Naive thymus-derived CD8-positive, alpha-beta T cell (primary cell): ENCODE data around the gene PTGES2. TPM values are rescaled to one million over a fixed set of nuclear protein-coding genes. Genes with fewer than 3 reads are reported as not detected.

Source experiments
- ATAC-seq, 2 donors: fragments of 150-1000 bp; cut with Tn5 transposase in 1 of 2; sonication (Bioruptor Pico), chemical (Tn5 transposase) in 1 of 2; 1 replicate in 1 of 2; 2 replicates in 1 of 2; pipeline ENCODE4 v1.10.0; 2021; ENCODE audit warnings: mild to moderate bottlenecking in 2 of 2, moderate library complexity in 2 of 2
- POLR2A ChIA-PET: fragments of 350-600 bp; sonication (Branson Sonifier 250); formaldehyde crosslinking; loops from one replicate; lab custom pipeline; 2021; ENCODE audit warnings: antibody characterized with exemption; lab: Charles Lee
- DNase-seq, 10 donors: peaks; one replicate each; pipeline versions ENCODE4 v3.0.0 to v3.0.0-alpha.2; 2020 to 2022
- H3K27ac Mint-ChIP-seq, 10 donors: one replicate each; pipeline ENCODE4 v1.8.0; 2020 to 2022; ENCODE audit warnings: mild to moderate bottlenecking in 10 of 10, mixed read lengths in 10 of 10, moderate library complexity in 4 of 10, inconsistent platforms in 1 of 10
- H3K27me3 Mint-ChIP-seq, 5 donors: one replicate each; pipeline ENCODE4 v1.8.0; 2021 to 2022; ENCODE audit warnings: mixed read lengths in 5 of 5
- H3K36me3 Mint-ChIP-seq, 3 donors: one replicate each; pipeline ENCODE4 v1.8.0; 2020 to 2022; ENCODE audit warnings: mixed read lengths in 3 of 3, mild to moderate bottlenecking in 2 of 3, inconsistent platforms in 1 of 3
- H3K4me1 Mint-ChIP-seq, 4 donors: one replicate each; pipeline ENCODE4 v1.8.0; 2021 to 2022; ENCODE audit warnings: mixed read lengths in 4 of 4
- H3K4me3 Mint-ChIP-seq, 10 donors: one replicate each; pipeline ENCODE4 v1.8.0; 2020 to 2022; ENCODE audit warnings: mild to moderate bottlenecking in 10 of 10, mixed read lengths in 10 of 10, moderate library complexity in 6 of 10, inconsistent platforms in 1 of 10
- H3K9me3 Mint-ChIP-seq, 9 donors: one replicate each; pipeline ENCODE4 v1.8.0; 2020 to 2022; ENCODE audit warnings: mixed read lengths in 9 of 9, mild to moderate bottlenecking in 3 of 9, inconsistent platforms in 1 of 9, moderate library complexity in 1 of 9
- polyA plus RNA-seq, 3 donors: library from polyadenylated mRNA; unstranded; fragments of 300-500 nt; fragmentation: Illumina TruSeq; gene quantifications; one replicate each; pipeline ENCODE4 v1.2.3, GENCODE V29; 2021
- total RNA-seq, 8 experiments: library from RNA in 2 of 8; stranded (reverse) in 2 of 8; gene quantifications; one replicate each; pipeline ENCODE4 v1.2.3 and lab custom pipeline; 2021 to 2026

The PTGES2 gene
- total and polyA plus RNA-seq, 5 experiments from 2014 or later = 28.9 to 75.6 (median 49.8) TPM

- POLR2A ChIA-PET = interaction anchor here (0.5 to 4.7 kb wide), 10 partner anchors 10 to 801 kb away, joined by 3 to 23 read pairs (median 4); partner anchors contain the start of genes EEIG1, NAIF1 and SLC25A25
- H3K36me3 Mint-ChIP-seq = peaks cover 0 to 21% (median 7%) of the 10 kb centered on the region in 3 donors
- H3K4me1 Mint-ChIP-seq = peaks cover 31 to 87% (median 73%) of the 10 kb centered on the region in 4 donors
- peak overlapping the region in 9 of 10 donors; percentile 24 to 93 (median 69) for H3K27ac Mint-ChIP-seq
- H3K27me3 Mint-ChIP-seq = no peaks in the 10 kb centered on the region
- no peak for ATAC-seq
- no peak overlapping the region for H3K4me3 Mint-ChIP-seq
- DNase-seq = no peak
- H3K9me3 Mint-ChIP-seq = no peaks in the 10 kb centered on the region
Measured at GRCh38 chr9:128096616-128097536, 30.7 kb downstream of the PTGES2 start.

GRCh38 chr9:128094950-128095544, 32.5 kb downstream of the PTGES2 start:
- Mint-ChIP-seq H3K27me3 (no peaks in the 10 kb centered on the region), H3K4me1 (peaks cover 40 to 88% (median 82%) of the 10 kb centered on the region in 4 donors), H3K4me3 (peak overlapping the region in 7 of 10 donors; percentile 81 to 90 (median 86)), H3K27ac (peak overlapping the region; percentile 90 to 99 (median 95)), H3K9me3 (no peaks in the 10 kb centered on the region), H3K36me3 (peaks cover 0 to 10% (median 3%) of the 10 kb centered on the region in 3 donors)
- POLR2A ChIA-PET = interaction anchor here (0.5 to 5.0 kb wide), 5 partner anchors 19 to 216 kb away, joined by 4 to 54 read pairs (median 6); partner anchors contain the start of genes NAIF1 and SLC25A25
- ATAC-seq = no peak
- DNase-seq = no peak

GRCh38 chr9:128094166-128094949, 33.2 kb downstream of the PTGES2 start:
- Mint-ChIP-seq H3K36me3 (peaks cover 0 to 10% (median 3%) of the 10 kb centered on the region in 3 donors), H3K4me1 (peaks cover 37 to 88% (median 81%) of the 10 kb centered on the region in 4 donors), H3K4me3 (peak overlapping the region; percentile 49 to 90 (median 84)), H3K27me3 (no peaks in the 10 kb centered on the region), H3K9me3 (no peaks in the 10 kb centered on the region), H3K27ac (peak overlapping the region; percentile 90 to 99 (median 95))
- DNase-seq = peak; percentile 39 to 78 (median 71)
- POLR2A ChIA-PET = interaction anchor here (0.5 to 5.0 kb wide), 9 partner anchors 19 to 217 kb away, joined by 3 to 54 read pairs (median 6); partner anchors contain the start of genes NAIF1 and SLC25A25
- peak; percentile 54 to 70 for ATAC-seq

GRCh38 chr9:128093011-128093410, 34.5 kb downstream of the PTGES2 start:
- Mint-ChIP-seq H3K36me3 (peaks cover 0 to 10% (median 3%) of the 10 kb centered on the region in 3 donors), H3K27me3 (no peaks in the 10 kb centered on the region), H3K27ac (peak overlapping the region; percentile 90 to 99 (median 95)), H3K9me3 (no peaks in the 10 kb centered on the region), H3K4me3 (peak overlapping the region; percentile 50 to 92 (median 84)), H3K4me1 (peaks cover 39 to 85% (median 77%) of the 10 kb centered on the region in 4 donors)
- POLR2A ChIA-PET = interaction anchor here (0.6 to 5.0 kb wide), 21 partner anchors 10 to 308 kb away, joined by 3 to 54 read pairs (median 5); partner anchors contain the start of genes EEIG1, NAIF1 and SLC25A25
- ATAC-seq (peak; percentile 86), DNase-seq (peak in 7 of 10 donors; percentile 44 to 85 (median 60))

GRCh38 chr9:128092199-128092977, 35.1 kb downstream of the PTGES2 start:
- Mint-ChIP-seq H3K4me1 (peaks cover 42 to 86% (median 78%) of the 10 kb centered on the region in 4 donors), H3K36me3 (peaks cover 0 to 16% (median 3%) of the 10 kb centered on the region in 3 donors), H3K9me3 (no peaks in the 10 kb centered on the region), H3K27me3 (no peaks in the 10 kb centered on the region), H3K27ac (peak overlapping the region; percentile 90 to 99 (median 95)), H3K4me3 (peak overlapping the region; percentile 73 to 92 (median 84))
- ATAC-seq (no peak), DNase-seq (no peak)
- POLR2A ChIA-PET = interaction anchor here (0.6 to 5.0 kb wide), 26 partner anchors 8 to 307 kb away, joined by 3 to 54 read pairs (median 4); partner anchors contain the start of genes EEIG1, NAIF1 and SLC25A25

- no peaks in the 10 kb centered on the region for H3K27me3 Mint-ChIP-seq
- peak overlapping the region; percentile 90 to 99 (median 95) for H3K27ac Mint-ChIP-seq
- peaks cover 43 to 81% (median 76%) of the 10 kb centered on the region in 4 donors for H3K4me1 Mint-ChIP-seq
- ATAC-seq = no peak
- H3K9me3 Mint-ChIP-seq = no peaks in the 10 kb centered on the region
- H3K36me3 Mint-ChIP-seq = peaks cover 0 to 17% (median 3%) of the 10 kb centered on the region in 3 donors
- no peak for DNase-seq
- POLR2A ChIA-PET = interaction anchor here (0.7 to 5.0 kb wide), 15 partner anchors 9 to 111 kb away, joined by 3 to 54 read pairs (median 5); partner anchors contain the start of genes EEIG1, NAIF1 and SLC25A25
- H3K4me3 Mint-ChIP-seq = peak overlapping the region; percentile 73 to 92 (median 84)
Measured at GRCh38 chr9:128091571-128091970, 36.0 kb downstream of the PTGES2 start.

GRCh38 chr9:128091144-128091543, 36.4 kb downstream of the PTGES2 start:
- no peaks in the 10 kb centered on the region for H3K9me3 Mint-ChIP-seq
- POLR2A ChIA-PET = interaction anchor here (0.7 to 5.0 kb wide), 10 partner anchors 9 to 111 kb away, joined by 3 to 54 read pairs (median 4); partner anchors contain the start of genes EEIG1, NAIF1 and SLC25A25
- peak overlapping the region; percentile 62 to 98 (median 94) for H3K27ac Mint-ChIP-seq
- ATAC-seq (no peak), DNase-seq (no peak)
- H3K27me3 Mint-ChIP-seq = no peaks in the 10 kb centered on the region
- H3K4me3 Mint-ChIP-seq = peak overlapping the region in 9 of 10 donors; percentile 16 to 92 (median 79)
- peaks cover 0 to 17% (median 3%) of the 10 kb centered on the region in 3 donors for H3K36me3 Mint-ChIP-seq
- H3K4me1 Mint-ChIP-seq = peaks cover 41 to 77% (median 73%) of the 10 kb centered on the region in 4 donors

- H3K27ac Mint-ChIP-seq = peak overlapping the region in 9 of 10 donors; percentile 56 to 95 (median 86)
Measured at GRCh38 chr9:128089299-128089698, 38.2 kb downstream of the PTGES2 start.

GRCh38 chr9:128088253-128088945, 39.1 kb downstream of the PTGES2 start:
- Mint-ChIP-seq H3K27me3 (no peaks in the 10 kb centered on the region), H3K9me3 (no peaks in the 10 kb centered on the region), H3K36me3 (peaks cover 0 to 17% (median 2%) of the 10 kb centered on the region in 3 donors), H3K27ac (peak overlapping the region; percentile 61 to 89 (median 78)), H3K4me3 (peak overlapping the region in 9 of 10 donors; percentile 24 to 70 (median 59)), H3K4me1 (peaks cover 34 to 74% (median 69%) of the 10 kb centered on the region in 4 donors)
- peak; percentile 18 to 34 for ATAC-seq
- peak in 2 of 10 donors; percentile 32 to 38 for DNase-seq
- POLR2A ChIA-PET = interaction anchor here (0.6 to 2.9 kb wide), 10 partner anchors 11 to 644 kb away, joined by 3 to 15 read pairs (median 4); partner anchors contain the start of genes NAIF1 and SLC25A25

More at GRCh38 chr9:128089299-128089698, 38.2 kb downstream of the PTGES2 start:
- H3K9me3 Mint-ChIP-seq = no peaks in the 10 kb centered on the region
- DNase-seq = no peak
- H3K27me3 Mint-ChIP-seq = no peaks in the 10 kb centered on the region
- H3K4me3 Mint-ChIP-seq = peak overlapping the region in 2 of 10 donors; percentile 65 to 80
- H3K36me3 Mint-ChIP-seq = peaks cover 0 to 15% (median 2%) of the 10 kb centered on the region in 3 donors
- ATAC-seq = no peak
- peaks cover 33 to 75% (median 72%) of the 10 kb centered on the region in 4 donors for H3K4me1 Mint-ChIP-seq
- POLR2A ChIA-PET = interaction anchor here (0.7 to 2.9 kb wide), 5 partner anchors 11 to 21 kb away, joined by 3 to 15 read pairs (median 3); partner anchors contain the start of genes NAIF1 and SLC25A25

- no peak for ATAC-seq
- POLR2A ChIA-PET = interaction anchor here (1.5 to 2.9 kb wide), 4 partner anchors 12 to 144 kb away, joined by 3 to 15 read pairs (median 4); partner anchors contain the start of genes NAIF1 and SLC25A25
Measured at GRCh38 chr9:128087262-128087661, 40.3 kb downstream of the PTGES2 start.

More at GRCh38 chr9:128087262-128087661, 40.3 kb downstream of the PTGES2 start:
- H3K27ac Mint-ChIP-seq = peak overlapping the region in 8 of 10 donors; percentile 50 to 88 (median 68)
- peak overlapping the region in 2 of 10 donors; percentile 8 to 68 for H3K4me3 Mint-ChIP-seq
- no peaks in the 10 kb centered on the region for H3K27me3 Mint-ChIP-seq
- H3K9me3 Mint-ChIP-seq = no peaks in the 10 kb centered on the region
- no peak for DNase-seq
- H3K4me1 Mint-ChIP-seq = peaks cover 28 to 63% (median 58%) of the 10 kb centered on the region in 4 donors
- peaks cover 0 to 18% (median 2%) of the 10 kb centered on the region in 3 donors for H3K36me3 Mint-ChIP-seq
